Keratinocyte (primary cell): Measurements from ENCODE around the gene RTKN. TPM values are rescaled to one million over a fixed set of nuclear protein-coding genes. Genes with fewer than 3 reads are reported as not detected.

Experiments
- DNase-seq: peaks from one replicate; pipeline ENCODE4 v3.0.0-alpha.2; 2011; ENCODE audit warnings: low read depth, missing footprints, low spot score
- FAIRE-seq: peaks from 2 replicates; lab custom pipeline; 2011; peaks lifted over from hg19 to GRCh38; lab: Jason Lieb, UNC
- H2AFZ ChIP-seq: 2 replicates; pipeline ENCODE4 v1.6.0; 2012; ENCODE audit warnings: low read length, control low read depth, inconsistent platforms; ENCODE audit not compliant: control insufficient read depth
- H3K27ac ChIP-seq: 2 replicates; pipeline ENCODE4 v1.5.1; 2011; ENCODE audit warnings: low read length; ENCODE audit not compliant: control insufficient read depth, insufficient read depth
- H3K27me3 ChIP-seq: 3 replicates; pipeline ENCODE4 v1.6.0; 2011; ENCODE audit warnings: low read length; ENCODE audit not compliant: control insufficient read depth, insufficient read depth; ENCODE audit errors: extremely low read depth
- H3K36me3 ChIP-seq, 2 experiments: 2 replicates in 1 of 2; 3 replicates in 1 of 2; pipeline ENCODE4 v1.5.1; 2011; ENCODE audit warnings: low read length in 2 of 2, mild to moderate bottlenecking in 1 of 2; ENCODE audit not compliant: control insufficient read depth in 2 of 2, insufficient read depth in 2 of 2; ENCODE audit errors: extremely low read depth in 1 of 2
- H3K4me1 ChIP-seq: 3 replicates; pipeline ENCODE4 v1.5.1; 2011; ENCODE audit warnings: low read length; ENCODE audit not compliant: control insufficient read depth, insufficient read depth; ENCODE audit errors: extremely low read depth
- H3K4me2 ChIP-seq: 3 replicates; pipeline ENCODE4 v1.6.0; 2011; ENCODE audit warnings: low read depth, low read length; ENCODE audit not compliant: control insufficient read depth, insufficient read depth; ENCODE audit errors: extremely low read depth
- H3K4me3 ChIP-seq, 3 experiments: fragments of 200-600 bp in 1 of 3; sonication (generic) in 1 of 3; 2 replicates in 2 of 3; 3 replicates in 1 of 3; pipeline ENCODE4 v1.5.1; 2011 to 2016; ENCODE audit warnings: low read length in 3 of 3, mild to moderate bottlenecking in 3 of 3, control low read depth in 2 of 3, inconsistent platforms in 1 of 3, low read depth in 1 of 3, mixed read lengths in 1 of 3, mixed run types in 1 of 3, moderate library complexity in 1 of 3; ENCODE audit not compliant: control insufficient read depth in 2 of 3, insufficient read depth in 2 of 3; ENCODE audit errors: extremely low read depth in 1 of 3
- H3K79me2 ChIP-seq: 2 replicates; pipeline ENCODE4 v1.6.0; 2012; ENCODE audit warnings: low read length; ENCODE audit not compliant: control insufficient read depth, insufficient read depth
- H3K9ac ChIP-seq: 3 replicates; pipeline ENCODE4 v1.6.0; 2011; ENCODE audit warnings: low read length; ENCODE audit not compliant: control insufficient read depth, insufficient read depth; ENCODE audit errors: extremely low read depth
- H3K9me1 ChIP-seq: 3 replicates; pipeline ENCODE4 v1.6.0; 2011; ENCODE audit warnings: low read length; ENCODE audit not compliant: control insufficient read depth, insufficient read depth; ENCODE audit errors: extremely low read depth
- H3K9me3 ChIP-seq: 2 replicates; pipeline ENCODE4 v1.5.1; 2012; ENCODE audit warnings: low read depth, low read length; ENCODE audit not compliant: control insufficient read depth
- H4K20me1 ChIP-seq: 3 replicates; pipeline ENCODE4 v1.6.0; 2011; ENCODE audit warnings: low read length; ENCODE audit not compliant: control insufficient read depth, insufficient read depth; ENCODE audit errors: extremely low read depth
- CTCF ChIP-seq, 3 experiments: IDR thresholded peaks in 1 of 3; conservative IDR thresholded peaks in 1 of 3; optimal IDR thresholded peaks in 1 of 3; 2 replicates in 2 of 3; 3 replicates in 1 of 3; pipeline versions ENCODE3 to v1.5.1; 2011; ENCODE audit warnings: low read length in 3 of 3, mild to moderate bottlenecking in 3 of 3, moderate library complexity in 2 of 3, control low read depth in 1 of 3, inconsistent platforms in 1 of 3; ENCODE audit not compliant: insufficient read depth in 2 of 3; ENCODE audit errors: extremely low read depth in 1 of 3
- EZH2 ChIP-seq: IDR thresholded peaks from one replicate; pipeline ENCODE4 v1.6.1; 2012; ENCODE audit warnings: inconsistent platforms, mild to moderate bottlenecking, low read length, moderate library complexity
- dilution Hi-C: fragments of 300-500 bp; cut with MboI; formaldehyde crosslinking; loops from one replicate; pipeline ENCODE4 v1.7.0; 2020; ENCODE audit warnings: low sequenced_read_pairs; ENCODE audit not compliant: extremely low pct_ligation_motif_present
- polyA plus RNA-seq, 5 experiments: library from polyadenylated mRNA; depleted of rRNA in 3 of 5; stranded (reverse) in 3 of 5; stranded (forward) in 1 of 5; unstranded in 1 of 5; fragments of >200 nt; gene quantifications; 1 replicate in 1 of 5; 2 replicates in 3 of 5; 3 replicates in 1 of 5; pipeline versions ENCODE4 v1.2.1 to v1.2.3, GENCODE V29; 2011 to 2012; ENCODE audit warnings: missing spikeins in 2 of 5, low read depth in 1 of 5, low replicate concordance in 1 of 5

RTKN gene
- polyA plus RNA-seq, 1 donor (not counting 4 experiments of a cell fraction or from before 2014, with no cell fraction given) = 110 TPM

GRCh38 chr2:74420006-74420405, 21.7 kb downstream of the RTKN start:
- Histone ChIP-seq H3K79me2 (peaks cover 2% of the 10 kb centered on the region), H4K20me1 (no peaks in the 10 kb centered on the region), H3K36me3 (peaks cover 0 to 8% of the 10 kb centered on the region in 2 experiments), H3K27ac (no peak overlapping the region), H3K9me1 (no peaks in the 10 kb centered on the region), H2AFZ (no peak overlapping the region), H3K27me3 (peaks cover 2% of the 10 kb centered on the region), H3K4me2 (no peak overlapping the region), H3K4me3 (no peak overlapping the region), H3K9ac (no peak overlapping the region), H3K9me3 (no peaks in the 10 kb centered on the region), H3K4me1 (peaks cover 36% of the 10 kb centered on the region)
- dilution Hi-C loops = no loop called here
- FAIRE-seq = no peak
- no peak for DNase-seq
- TF ChIP-seq EZH2 (no peak), CTCF (optimal IDR thresholded peaks at IDR 0.05 in 1 of 3, IDR thresholded peaks at IDR 0.05 in 1 of 3, conservative IDR thresholded peaks at IDR 0.05 in 1 of 3; ENCODE audit: extremely low read depth in 1 of 3, insufficient read depth in 2 of 3, low read length in 3 of 3) (no peak)

- FAIRE-seq = no peak
- Histone ChIP-seq H3K36me3 (peaks cover 0 to 1% of the 10 kb centered on the region in 2 experiments), H3K9me1 (no peaks in the 10 kb centered on the region), H3K4me1 (peaks cover 35% of the 10 kb centered on the region), H3K9me3 (no peaks in the 10 kb centered on the region), H3K4me2 (no peak overlapping the region), H3K9ac (no peak overlapping the region), H3K4me3 (no peak overlapping the region), H3K27ac (no peak overlapping the region), H3K27me3 (peaks cover 3% of the 10 kb centered on the region), H2AFZ (no peak overlapping the region), H3K79me2 (peaks cover 2% of the 10 kb centered on the region), H4K20me1 (no peaks in the 10 kb centered on the region)
- dilution Hi-C loops = no loop called here
- no peak for TF ChIP-seq CTCF (optimal IDR thresholded peaks at IDR 0.05 in 1 of 3, IDR thresholded peaks at IDR 0.05 in 1 of 3, conservative IDR thresholded peaks at IDR 0.05 in 1 of 3; ENCODE audit: extremely low read depth in 1 of 3, insufficient read depth in 2 of 3, low read length in 3 of 3)
- no peak for TF ChIP-seq EZH2
- no peak for DNase-seq
Observed at GRCh38 chr2:74419345-74419744, 22.4 kb downstream of the RTKN start.
